C4-2B (cell line): ENCODE data around the gene PEAR1.

Source experiments
- H3K27ac ChIP-seq: fragments of 450-650 bp; 2 replicates; pipeline ENCODE4 v1.5.1; 2017
- CTCF ChIP-seq: fragments of 450-650 bp; conservative IDR thresholded peaks from 2 replicates; pipeline ENCODE4 v1.5.1; 2017; ENCODE audit warnings: mild to moderate bottlenecking
- ZFX ChIP-seq: fragments of 450-650 bp; IDR thresholded peaks from 2 replicates; pipeline ENCODE4 v1.6.1; 2017

PEAR1 gene

DNA sequence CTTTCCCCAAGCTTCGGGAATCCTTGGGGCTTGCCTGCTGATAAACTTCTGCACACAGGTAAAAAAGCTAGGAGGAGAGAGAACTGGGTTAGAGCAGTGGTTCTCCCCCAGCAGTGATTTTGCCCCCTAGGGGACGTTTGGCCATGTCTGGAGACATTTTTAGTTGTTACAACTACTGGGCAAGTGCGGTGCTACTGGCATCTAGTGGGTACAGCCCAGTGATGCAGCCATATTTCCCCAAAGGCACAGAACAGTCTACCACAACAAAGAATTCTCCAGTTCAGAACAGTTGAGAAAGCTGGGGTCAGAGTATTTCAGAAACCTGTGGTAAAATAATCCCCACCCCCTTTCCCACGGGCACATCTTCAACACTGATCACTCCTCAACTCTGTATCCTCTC, 68.2 kb downstream of the PEAR1 start:
- no peak overlapping the region for H3K27ac ChIP-seq
- TF ChIP-seq ZFX: no peak
- peak; percentile 36 for TF ChIP-seq CTCF

- no peak overlapping the region for H3K27ac ChIP-seq
- TF ChIP-seq ZFX (no peak), CTCF (no peak)
Measured at GRCh38 chr1:156963621-156964020, 70.1 kb downstream of the PEAR1 start.

GRCh38 chr1:156964441-156964840, 70.9 kb downstream of the PEAR1 start:
- H3K27ac ChIP-seq: no peak overlapping the region
- no peak for TF ChIP-seq CTCF
- TF ChIP-seq ZFX: no peak
